Fibroblast of villous mesenchyme (primary cell): Measurements from ENCODE around the gene TMEM212. TPM values are rescaled to one million over a fixed set of nuclear protein-coding genes. Genes with fewer than 3 reads are reported as not detected.

Experiments
- DNase-seq: peaks from one replicate; pipeline ENCODE4 v3.0.0-alpha.2; 2010; ENCODE audit warnings: low read depth
- H3K4me3 ChIP-seq: 2 replicates; pipeline ENCODE4 v1.5.1; 2011; ENCODE audit warnings: low read depth, mild to moderate bottlenecking, low read length
- CTCF ChIP-seq: IDR thresholded peaks from 2 replicates; pipeline ENCODE4 v1.5.1; 2012; ENCODE audit warnings: low read depth, mild to moderate bottlenecking, low read length; ENCODE audit not compliant: insufficient read depth
- total RNA-seq: library from RNA; depleted of rRNA; stranded (reverse); fragments of >200 nt; gene quantifications from 2 replicates; pipeline ENCODE4 v1.2.3, GENCODE V29; 2012

Gene TMEM212
- total RNA-seq, 1 donor: not detected

GRCh38 chr3:171845481-171846284 lies 2.5 kb downstream of the TMEM212 start:
- DNase-seq: no peak
- no peak for TF ChIP-seq CTCF
- no peak overlapping the region for H3K4me3 ChIP-seq

GRCh38 chr3:171846597-171846996 lies 3.4 kb downstream of the TMEM212 start:
- no peak for TF ChIP-seq CTCF
- DNase-seq: no peak
- no peak overlapping the region for H3K4me3 ChIP-seq

GRCh38 chr3:171847133-171847532 lies 4.0 kb downstream of the TMEM212 start:
- TF ChIP-seq CTCF: no peak
- H3K4me3 ChIP-seq: no peak overlapping the region
- DNase-seq: no peak

GRCh38 chr3:171847595-171848259 lies 4.6 kb downstream of the TMEM212 start:
- DNase-seq: no peak
- no peak for TF ChIP-seq CTCF
- H3K4me3 ChIP-seq: no peak overlapping the region

GRCh38 chr3:171849617-171850319 lies 6.6 kb downstream of the TMEM212 start:
- DNase-seq: no peak

More at GRCh38 chr3:171849617-171850319, 6.6 kb downstream of the TMEM212 start:
- H3K4me3 ChIP-seq: no peak overlapping the region
- TF ChIP-seq CTCF: no peak
